ENCODE results near the gene ADRA2B.

DNA sequence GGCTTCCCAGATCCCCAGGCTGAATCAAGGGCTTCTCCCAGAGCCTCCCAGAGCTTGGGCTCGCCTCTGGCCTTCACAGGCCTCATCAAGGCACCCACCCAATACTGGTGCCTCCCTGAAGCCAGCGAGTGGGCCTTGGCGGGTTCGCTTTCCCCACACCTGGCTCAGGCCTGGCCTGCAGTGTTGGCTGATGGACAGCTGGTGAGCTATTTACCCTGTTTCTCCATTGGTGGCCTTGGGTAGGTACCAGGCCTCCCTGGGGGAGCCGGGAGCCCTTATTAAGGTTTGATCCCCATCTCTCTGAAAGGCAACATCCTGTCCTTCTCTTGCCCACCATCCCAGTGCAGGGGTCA, 47.0 kb upstream of the ADRA2B start:
- TF ChIP-seq SIN3A (IDR thresholded peaks at IDR 0.05; ENCODE audit: borderline replicate concordance, insufficient read depth, low read length) = no peak
- no peak for TF ChIP-seq REST (IDR thresholded peaks at IDR 0.05; ENCODE audit: insufficient read depth in 1 of 2, low read depth in 2 of 2, low read length in 2 of 2)
- no peak for TF ChIP-seq POLR2AphosphoS5 (IDR thresholded peaks at IDR 0.05; ENCODE audit: low read depth, low read length)
- no peak for TF ChIP-seq TAF1 (IDR thresholded peaks at IDR 0.05; ENCODE audit: borderline replicate concordance, insufficient read depth, low read length)
- no peak for TF ChIP-seq FOXP2 (optimal IDR thresholded peaks at IDR 0.05; ENCODE audit: borderline replicate concordance, extremely low read depth, extremely low read length, insufficient read depth)

Data from PFSK-1 (cell line).